Dermis microvascular lymphatic vessel endothelial cell (primary cell): ENCODE data around the gene CTBS. TPM values are rescaled to one million over a fixed set of nuclear protein-coding genes. Genes with fewer than 3 reads are reported as not detected.
A peak's percentile ranks its signal among the peaks of the same experiment; 100 is the strongest.
"Not testable (repeated sequence)": the region's sequence is repeated elsewhere in the genome, so short reads cannot be mapped to it uniquely, and the experiment has no call there.

ENCODE experiments used
- DNase-seq, 2 donors: peaks; one replicate each; pipeline versions ENCODE4 v3.0.0 to v3.0.0-alpha.2; 2010; ENCODE audit warnings: low read depth in 2 of 2
- total RNA-seq: library from RNA; depleted of rRNA; stranded (reverse); fragments of >200 nt; gene quantifications from 2 replicates; pipeline ENCODE4 v1.2.1, GENCODE V29; 2014

The CTBS gene
- 3.2 and 5.2 TPM in 2 replicates for total RNA-seq

GRCh38 chr1:84573967-84574842, at the start of gene CTBS:
Gene CTBS (minus strand): TSS chr1:84574440. CDS start chr1:84574415, 25 bp downstream.
- peak; percentile 69 to 91 for DNase-seq

- no peak for DNase-seq
These were observed 47.3 kb upstream of the CTBS start for GRCh38 chr1:84621553-84621952.

GRCh38 chr1:84620720-84621313, 46.6 kb upstream of the CTBS start:
- peak; percentile 21 to 73 for DNase-seq

GRCh38 chr1:84619383-84620102, 45.3 kb upstream of the CTBS start:
- peak in 1 of 2 donors; percentile 93 for DNase-seq

GRCh38 chr1:84617349-84617748, 43.1 kb upstream of the CTBS start:
- no peak for DNase-seq

- no peak for DNase-seq
These were observed 41.5 kb upstream of the CTBS start for GRCh38 chr1:84615790-84616189.

- DNase-seq = no peak
These were observed 39.6 kb upstream of the CTBS start for GRCh38 chr1:84613887-84614286.

- no peak for DNase-seq
These were observed 38.8 kb upstream of the CTBS start for GRCh38 chr1:84613026-84613425.

- DNase-seq = peak in 1 of 2 donors; percentile 78
These were observed 37.6 kb upstream of the CTBS start for GRCh38 chr1:84611796-84612195.

- DNase-seq = peak in 1 of 2 donors; percentile 71
These were observed 36.9 kb upstream of the CTBS start for GRCh38 chr1:84611091-84611490.

- no peak for DNase-seq
These were observed 32.7 kb upstream of the CTBS start for GRCh38 chr1:84606977-84607376.

GRCh38 chr1:84605157-84605556, 30.9 kb upstream of the CTBS start:
- DNase-seq = no peak

GRCh38 chr1:84603941-84604830, 29.9 kb upstream of the CTBS start:
- DNase-seq = peak; percentile 12 to 76

GRCh38 chr1:84603223-84603622, 29.0 kb upstream of the CTBS start:
- peak in 1 of 2 donors; percentile 85 for DNase-seq

GRCh38 chr1:84600796-84601195, 26.6 kb upstream of the CTBS start:
- DNase-seq = peak in 1 of 2 donors; percentile 60

GRCh38 chr1:84598846-84599741, 24.9 kb upstream of the CTBS start:
- peak in 1 of 2 donors; percentile 81 for DNase-seq

- no peak for DNase-seq
These were observed 24.2 kb upstream of the CTBS start for GRCh38 chr1:84598418-84598817.

GRCh38 chr1:84597011-84597410, 22.8 kb upstream of the CTBS start:
- DNase-seq = no peak

- DNase-seq = not testable (repeated sequence)
These were observed 20.7 kb upstream of the CTBS start for GRCh38 chr1:84594959-84595358.

GRCh38 chr1:84587099-84587498, 12.9 kb upstream of the CTBS start:
- no peak for DNase-seq
